Esophagus (tissue), 2 donors: ENCODE results near the gene KCTD3. TPM values are rescaled to one million over a fixed set of nuclear protein-coding genes. Genes with fewer than 3 reads are reported as not detected.

Source experiments
- H3K27ac ChIP-seq, 2 donors: one replicate each; pipeline ENCODE4 v1.5.1; 2013; ENCODE audit warnings: low read depth in 2 of 2, mild to moderate bottlenecking in 2 of 2, inconsistent platforms in 1 of 2, low read length in 1 of 2, moderate library complexity in 1 of 2
- H3K27me3 ChIP-seq, 2 donors: one replicate each; pipeline ENCODE4 v1.6.1; 2013; ENCODE audit warnings: low read length in 2 of 2, control low read depth in 1 of 2, mild to moderate bottlenecking in 1 of 2; ENCODE audit not compliant: insufficient read depth in 2 of 2, control insufficient read depth in 1 of 2
- H3K36me3 ChIP-seq, 2 donors: one replicate each; pipeline ENCODE4 v1.6.1; 2013; ENCODE audit warnings: low read length in 1 of 2; ENCODE audit not compliant: control insufficient read depth in 2 of 2, insufficient read depth in 2 of 2
- H3K4me1 ChIP-seq, 2 donors: one replicate each; pipeline ENCODE4 v1.6.1; 2013; ENCODE audit warnings: low read length in 1 of 2; ENCODE audit not compliant: control insufficient read depth in 2 of 2, insufficient read depth in 2 of 2
- H3K4me3 ChIP-seq, 2 donors: one replicate each; pipeline ENCODE4 v1.5.1; 2013; ENCODE audit warnings: low read length in 2 of 2, mild to moderate bottlenecking in 2 of 2, low read depth in 1 of 2, moderate library complexity in 1 of 2
- H3K9me3 ChIP-seq, 2 donors: one replicate each; pipeline ENCODE4 v1.6.1; 2013; ENCODE audit warnings: mild to moderate bottlenecking in 2 of 2, low read depth in 1 of 2, low read length in 1 of 2, moderate library complexity in 1 of 2; ENCODE audit not compliant: control insufficient read depth in 2 of 2, insufficient read depth in 1 of 2
- WGBS, 2 donors: extraction: QIAGEN DNeasy Blood & Tissue Kit; methylation state at CpG; one replicate each; pipeline ENCODE4 v1.1.7; 2013; 5-methylcytosine and 5-hydroxymethylcytosine counted together
- polyA plus RNA-seq, 2 donors: library from polyadenylated mRNA; stranded (reverse); fragments of 200-250 nt; gene quantifications; one replicate each; pipeline ENCODE4 v1.2.3, GENCODE V29; 2013
- donor health status: healthy with polysubstance abuse.
- donor health status: Bipolar disorder and iron deficiency.

The KCTD3 gene
- polyA plus RNA-seq, 2 donors: 29.6 to 60.0 TPM

- Histone ChIP-seq H3K9me3 (no peaks in the 10 kb centered on the region), H3K27me3 (no peaks in the 10 kb centered on the region), H3K27ac (no peak overlapping the region), H3K36me3 (no peaks in the 10 kb centered on the region), H3K4me3 (no peak overlapping the region), H3K4me1 (no peaks in the 10 kb centered on the region)
- 71 to 77% methylated on average over 2 of the region's 2 CpGs for WGBS, 2 donors
These were observed 37.5 kb upstream of the KCTD3 start for GRCh38 chr1:215529571-215529970.

GRCh38 chr1:215530401-215530984 is 36.6 kb upstream of the KCTD3 start:
- WGBS, 2 donors: 59 to 77% methylated on average over 5 of the region's 5 CpGs
- Histone ChIP-seq H3K4me1 (no peaks in the 10 kb centered on the region), H3K36me3 (no peaks in the 10 kb centered on the region), H3K9me3 (no peaks in the 10 kb centered on the region), H3K4me3 (no peak overlapping the region), H3K27ac (no peak overlapping the region), H3K27me3 (no peaks in the 10 kb centered on the region)

GRCh38 chr1:215539803-215540570 is 27.1 kb upstream of the KCTD3 start:
- no peak overlapping the region for H3K4me3 ChIP-seq
- H3K27ac ChIP-seq: no peak overlapping the region
- H3K27me3 ChIP-seq: no peaks in the 10 kb centered on the region
- H3K4me1 ChIP-seq: no peaks in the 10 kb centered on the region
- 29 to 38% methylated on average over 5 of the region's 5 CpGs for WGBS, 2 donors
- H3K36me3 ChIP-seq: no peaks in the 10 kb centered on the region
- H3K9me3 ChIP-seq: no peaks in the 10 kb centered on the region

- 59 to 69% methylated on average over 1 of the region's 1 CpG for WGBS, 2 donors
- Histone ChIP-seq H3K36me3 (no peaks in the 10 kb centered on the region), H3K4me1 (no peaks in the 10 kb centered on the region), H3K27me3 (no peaks in the 10 kb centered on the region), H3K9me3 (no peaks in the 10 kb centered on the region), H3K4me3 (no peak overlapping the region), H3K27ac (no peak overlapping the region)
These were observed 24.8 kb upstream of the KCTD3 start for GRCh38 chr1:215542301-215542700.

GRCh38 chr1:215543191-215543606 is 23.9 kb upstream of the KCTD3 start:
- Histone ChIP-seq H3K36me3 (no peaks in the 10 kb centered on the region), H3K4me1 (no peaks in the 10 kb centered on the region), H3K4me3 (no peak overlapping the region), H3K27me3 (no peaks in the 10 kb centered on the region), H3K27ac (peak overlapping the region in 1 of 2 donors; percentile 26), H3K9me3 (no peaks in the 10 kb centered on the region)
- WGBS, 2 donors: 59 to 70% methylated on average over 2 of the region's 2 CpGs

GRCh38 chr1:215543806-215544205 is 23.3 kb upstream of the KCTD3 start:
- Histone ChIP-seq H3K4me1 (no peaks in the 10 kb centered on the region), H3K36me3 (no peaks in the 10 kb centered on the region), H3K4me3 (no peak overlapping the region), H3K9me3 (no peaks in the 10 kb centered on the region), H3K27ac (no peak overlapping the region), H3K27me3 (no peaks in the 10 kb centered on the region)
- WGBS, 2 donors: 96 to 97% methylated on average over 2 of the region's 2 CpGs

DNA sequence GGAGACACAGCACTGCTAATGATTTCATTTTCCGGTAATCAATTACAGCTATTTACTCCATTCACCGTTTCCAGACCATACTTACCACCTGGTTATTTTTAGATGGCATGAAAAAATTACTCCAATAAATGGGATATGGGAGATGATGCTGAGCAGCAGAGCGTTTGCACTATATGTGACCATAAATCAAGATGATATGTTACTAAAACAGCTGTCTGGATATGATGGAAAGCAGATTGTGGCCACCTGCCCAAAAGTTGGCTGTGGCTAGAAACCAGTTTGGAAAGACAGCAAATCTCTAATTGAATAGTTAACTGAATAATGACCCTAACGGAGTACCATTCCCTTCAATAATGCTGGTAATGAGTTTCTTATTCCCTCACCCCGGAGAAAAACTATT is 22.5 kb upstream of the KCTD3 start:
- Histone ChIP-seq H3K9me3 (no peaks in the 10 kb centered on the region), H3K4me1 (no peaks in the 10 kb centered on the region), H3K27ac (no peak overlapping the region), H3K27me3 (no peaks in the 10 kb centered on the region), H3K36me3 (no peaks in the 10 kb centered on the region), H3K4me3 (no peak overlapping the region)
- 71 to 78% methylated on average over 5 of the region's 5 CpGs for WGBS, 2 donors

GRCh38 chr1:215545096-215545495 is 22.0 kb upstream of the KCTD3 start:
- H3K9me3 ChIP-seq: no peaks in the 10 kb centered on the region
- no peaks in the 10 kb centered on the region for H3K27me3 ChIP-seq

DNA sequence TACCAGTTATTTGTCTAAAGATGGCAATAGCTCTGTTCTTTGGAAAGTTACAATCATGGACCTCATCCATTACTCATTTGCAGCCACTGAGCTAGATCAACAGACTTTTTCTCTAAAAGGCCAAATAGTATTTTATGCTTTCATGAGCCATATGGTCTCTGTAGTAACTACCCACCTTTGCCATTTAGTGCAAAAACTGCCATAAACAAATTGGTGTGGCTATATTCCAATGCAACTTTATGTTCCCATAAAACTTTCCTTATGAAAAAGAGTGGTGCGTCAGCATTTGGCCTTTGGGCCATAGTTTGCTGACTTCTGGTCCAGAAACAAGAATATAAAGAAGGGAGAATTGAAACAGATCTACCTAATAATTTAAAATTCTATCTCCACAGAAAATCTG is 20.1 kb upstream of the KCTD3 start:
- H3K27me3 ChIP-seq: no peaks in the 10 kb centered on the region
- no peaks in the 10 kb centered on the region for H3K4me1 ChIP-seq
- no peak overlapping the region for H3K4me3 ChIP-seq
- H3K36me3 ChIP-seq: no peaks in the 10 kb centered on the region
- WGBS, 2 donors: 88 to 90% methylated on average over 1 of the region's 1 CpG
- H3K9me3 ChIP-seq: no peaks in the 10 kb centered on the region
- no peak overlapping the region for H3K27ac ChIP-seq

More at GRCh38 chr1:215545096-215545495, 22.0 kb upstream of the KCTD3 start:
- Histone ChIP-seq H3K4me1 (no peaks in the 10 kb centered on the region), H3K36me3 (no peaks in the 10 kb centered on the region), H3K27ac (no peak overlapping the region), H3K4me3 (no peak overlapping the region)

DNA sequence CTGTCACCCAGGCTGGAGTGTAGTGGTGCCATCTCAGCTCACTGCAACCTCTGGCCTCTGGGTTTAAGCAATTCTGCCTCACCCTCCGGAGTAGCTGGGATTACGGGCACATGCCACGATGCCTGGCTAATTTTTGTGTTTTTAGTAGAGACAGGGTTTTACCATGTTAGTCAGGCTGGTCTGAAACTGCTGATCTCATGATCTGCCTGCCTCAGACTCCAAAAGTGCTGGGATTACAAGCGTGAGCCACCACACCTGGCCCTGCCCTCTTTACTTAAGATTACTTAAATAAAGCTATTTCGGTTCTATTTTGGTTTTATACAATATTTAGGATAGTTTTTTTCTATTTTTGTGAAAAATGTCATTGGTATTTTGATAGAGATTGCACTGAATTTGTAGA is 15.3 kb upstream of the KCTD3 start:
- peaks cover 3 to 5% of the 10 kb centered on the region in 2 donors for H3K9me3 ChIP-seq

More for the DNA sequence above, 15.3 kb upstream of the KCTD3 start:
- WGBS, 2 donors: 75 to 82% methylated on average over 5 of the region's 5 CpGs
- Histone ChIP-seq H3K36me3 (no peaks in the 10 kb centered on the region), H3K27me3 (no peaks in the 10 kb centered on the region), H3K4me3 (no peak overlapping the region), H3K4me1 (no peaks in the 10 kb centered on the region), H3K27ac (no peak overlapping the region)
